Right lobe of liver (tissue), 6 donors: ENCODE measurements around the gene SH2D4B. TPM values are rescaled to one million over a fixed set of nuclear protein-coding genes. Genes with fewer than 3 reads are reported as not detected.

ENCODE experiments used
- ATAC-seq, 4 donors: fragments of 200-7000 bp; cut with Tn5 transposase; one replicate each; pipeline ENCODE4 v1.9.1; 2020; ENCODE audit warnings: mild to moderate bottlenecking in 4 of 4, moderate library complexity in 4 of 4
- DNase-seq, 3 donors: peaks; one replicate each; pipeline ENCODE4 v3.0.0-alpha.2; 2020
- H3K27ac ChIP-seq, 3 donors: fragments of 200-600 bp; one replicate each; pipeline ENCODE4 v1.8.0; 2022
- H3K27me3 ChIP-seq, 2 donors: fragments of 200-600 bp; one replicate each; pipeline ENCODE4 v1.8.0; 2022
- H3K36me3 ChIP-seq, 4 donors: fragments of 200-600 bp; sonication (generic) in 1 of 4; one replicate each; pipeline versions ENCODE4 v1.5.1 to v1.8.0; 2017 to 2022; ENCODE audit warnings: control low read depth in 1 of 4
- H3K4me1 ChIP-seq, 4 donors: fragments of 200-600 bp; sonication (generic) in 1 of 4; one replicate each; pipeline versions ENCODE4 v1.5.1 to v1.8.0; 2017 to 2022; ENCODE audit warnings: control low read depth in 1 of 4
- H3K4me3 ChIP-seq, 3 donors: fragments of 200-600 bp; one replicate each; pipeline ENCODE4 v1.8.0; 2022
- H3K9me3 ChIP-seq, 4 donors: fragments of 200-600 bp; sonication (generic) in 1 of 4; one replicate each; pipeline versions ENCODE4 v1.5.1 to v1.8.0; 2017 to 2022; ENCODE audit warnings: control low read depth in 1 of 4
- CTCF ChIP-seq, 4 donors: fragments of 200-600 bp in 3 of 4; fragments of 450-650 bp in 1 of 4; IDR thresholded peaks; one replicate each; pipeline versions ENCODE4 v1.5.1 to v1.8.0; 2016 to 2022; ENCODE audit warnings: antibody characterized with exemption in 4 of 4, mild to moderate bottlenecking in 2 of 4
- POLR2A ChIP-seq: fragments of 450-650 bp; IDR thresholded peaks from one replicate; pipeline ENCODE4 v1.6.1; 2017; ENCODE audit warnings: antibody characterized with exemption, mild to moderate bottlenecking
- WGBS: methylation state at CpG from one replicate; pipeline ENCODE4 v1.1.6; 2018; ENCODE audit warnings: low coverage, low lambda C conversion rate; ENCODE audit not compliant: insufficient coverage; ENCODE audit errors: missing lambda C conversion rate; 5-methylcytosine and 5-hydroxymethylcytosine counted together
- intact Hi-C, 2 donors: fragments of 100-400 bp; cut with DNase I; formaldehyde crosslinking; loops; one replicate each; pipeline versions ENCODE4 v1.11.2 to v1.14.1; 2022
- total RNA-seq, 6 experiments: library from RNA; depleted of rRNA in 2 of 6; stranded (reverse); fragments of >200 nt in 2 of 6; fragmentation: NEBNext Ultra II Directional in 3 of 6; extraction: Animal tissue kit (Norgen Biotek cat#: 25700) in 3 of 6; gene quantifications; one replicate each; pipeline versions ENCODE4 v1.1.0 to v1.2.4, GENCODE V29; 2016 to 2023
- donor health status: DM: no; HTN: yes; CAD: no.
- donor health status: DM: no; HTN: no; CAD: no.
- donor health status: DM: no; HTN: no; CAD: no.
- donor health status: DM: no; HTN: yes; CAD: no.
- donor health status: DM: no; HTN: yes; CAD: no.

The SH2D4B gene
- total RNA-seq, 6 experiments from 2014 or later = not detected

DNA sequence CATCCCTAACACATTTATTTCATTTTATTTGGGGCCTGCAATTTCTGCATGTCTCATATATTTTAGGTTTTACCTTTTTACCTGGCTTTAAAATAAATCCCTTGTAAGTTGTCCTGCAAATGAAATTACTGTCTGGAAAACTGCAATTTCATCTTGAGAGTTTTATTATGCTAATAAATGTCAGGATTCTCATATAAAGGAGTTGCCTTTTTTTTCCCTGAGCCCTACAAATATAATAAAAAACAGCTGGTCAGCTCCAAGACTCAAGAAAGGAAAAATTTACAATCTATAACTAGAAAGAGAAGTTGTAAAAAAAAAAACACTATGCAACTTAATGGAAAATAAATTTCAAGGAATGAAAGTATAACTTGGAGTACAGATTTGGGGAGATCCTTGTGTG lies 108.7 kb downstream of the SH2D4B start:
- no peak for TF ChIP-seq CTCF (IDR thresholded peaks at IDR 0.05)
- no peak for TF ChIP-seq POLR2A
- no peaks in the 10 kb centered on the region for H3K9me3 ChIP-seq
- no peak overlapping the region for H3K27ac ChIP-seq
- no peak overlapping the region for H3K4me3 ChIP-seq
- intact Hi-C loops = no loop called here
- H3K4me1 ChIP-seq = no peaks in the 10 kb centered on the region
- no peaks in the 10 kb centered on the region for H3K36me3 ChIP-seq
- no peaks in the 10 kb centered on the region for H3K27me3 ChIP-seq
- DNase-seq (no peak), ATAC-seq (no peak)

DNA sequence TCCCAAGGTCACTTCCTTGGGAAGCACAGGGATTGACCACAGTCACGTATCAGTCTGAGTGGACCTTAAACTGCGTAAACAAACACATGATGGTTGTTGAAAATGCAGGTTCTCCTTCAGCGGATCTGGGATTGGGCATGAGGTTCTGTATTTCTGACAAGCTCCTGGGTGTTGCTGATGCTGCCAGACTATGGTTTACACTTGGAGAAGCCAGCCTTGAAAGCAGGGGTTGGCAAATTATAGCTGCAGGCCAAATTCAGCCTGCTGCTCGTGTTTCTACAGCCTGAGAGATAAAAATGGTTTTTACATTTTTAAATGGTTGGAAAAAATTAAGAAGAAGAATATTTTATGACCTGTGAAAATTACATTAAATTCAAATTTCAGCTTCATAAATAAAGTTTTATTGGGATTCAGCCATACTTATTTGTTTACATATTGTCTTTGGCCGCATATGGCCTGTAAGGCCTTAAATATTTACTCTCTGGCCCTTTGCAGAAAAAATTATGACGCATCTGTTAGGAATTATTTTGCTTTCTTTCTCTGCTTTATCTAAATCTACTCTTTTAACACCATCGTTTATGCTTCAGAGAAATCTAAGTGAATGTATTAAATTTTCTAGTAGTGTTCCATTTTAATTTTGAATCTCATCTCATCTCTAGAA lies 109.6 kb downstream of the SH2D4B start:
- Histone ChIP-seq H3K36me3 (no peaks in the 10 kb centered on the region), H3K4me1 (no peaks in the 10 kb centered on the region), H3K27me3 (no peaks in the 10 kb centered on the region), H3K4me3 (no peak overlapping the region), H3K9me3 (no peaks in the 10 kb centered on the region), H3K27ac (no peak overlapping the region)
- ATAC-seq (no peak), DNase-seq (no peak)
- intact Hi-C loops = no loop called here
- TF ChIP-seq POLR2A (no peak), CTCF (IDR thresholded peaks at IDR 0.05) (no peak)
- 57% methylated on average over 6 of the region's 7 CpGs for WGBS

DNA sequence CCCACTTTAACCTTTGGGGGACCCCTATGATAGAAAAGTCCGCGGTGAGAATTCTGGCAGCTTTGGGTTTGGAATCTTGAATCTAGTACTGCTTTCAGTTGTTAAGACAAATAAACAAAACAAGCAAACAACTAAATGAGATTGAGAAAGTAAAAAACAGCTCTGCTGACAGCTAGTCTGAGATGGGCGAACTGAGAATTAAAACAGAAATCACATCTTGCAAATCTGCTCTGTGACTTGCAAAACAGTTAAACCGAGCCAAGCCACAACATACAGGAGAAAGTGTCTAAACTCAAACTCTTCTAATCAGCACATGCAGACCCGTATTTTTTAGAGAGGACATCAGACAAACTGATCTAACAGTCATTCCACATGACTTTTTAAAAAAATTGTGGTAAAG lies 110.4 kb downstream of the SH2D4B start:
- Histone ChIP-seq H3K4me1 (no peaks in the 10 kb centered on the region), H3K9me3 (no peaks in the 10 kb centered on the region), H3K27ac (no peak overlapping the region), H3K36me3 (no peaks in the 10 kb centered on the region), H3K27me3 (no peaks in the 10 kb centered on the region), H3K4me3 (no peak overlapping the region)
- intact Hi-C loops = no loop called here
- DNase-seq (no peak), ATAC-seq (no peak)
- 65% methylated on average over 5 of the region's 5 CpGs for WGBS
- TF ChIP-seq POLR2A (no peak), CTCF (IDR thresholded peaks at IDR 0.05) (no peak)

DNA sequence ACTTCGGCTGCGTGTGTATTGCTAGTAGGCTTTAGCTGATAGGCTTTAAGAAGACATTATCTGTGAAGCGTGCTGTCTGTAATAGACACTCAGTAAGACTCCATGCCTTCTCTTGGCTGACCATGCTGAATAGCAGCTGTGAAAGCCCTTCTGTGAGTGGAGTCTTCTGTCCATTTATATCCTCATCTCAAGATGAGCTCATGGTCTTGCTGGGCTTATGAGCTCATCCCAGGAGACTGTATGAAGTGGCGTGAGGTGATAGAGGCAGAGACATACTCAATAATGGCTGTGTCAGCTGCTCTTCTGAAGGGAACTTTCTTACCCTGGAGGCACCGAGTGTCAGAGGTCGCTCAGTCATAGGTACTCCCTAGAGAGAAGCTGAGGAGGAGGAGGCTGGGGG lies 111.5 kb downstream of the SH2D4B start:
- intact Hi-C loops = no loop called here
- 79% methylated on average over 5 of the region's 6 CpGs for WGBS
- Histone ChIP-seq H3K9me3 (no peaks in the 10 kb centered on the region), H3K4me1 (no peaks in the 10 kb centered on the region), H3K27me3 (no peaks in the 10 kb centered on the region), H3K36me3 (no peaks in the 10 kb centered on the region), H3K27ac (no peak overlapping the region), H3K4me3 (no peak overlapping the region)
- TF ChIP-seq POLR2A (no peak), CTCF (IDR thresholded peaks at IDR 0.05) (no peak)
- no peak for ATAC-seq
- DNase-seq = no peak

- Histone ChIP-seq H3K27me3 (no peaks in the 10 kb centered on the region), H3K27ac (no peak overlapping the region), H3K9me3 (no peaks in the 10 kb centered on the region), H3K36me3 (no peaks in the 10 kb centered on the region), H3K4me1 (no peaks in the 10 kb centered on the region), H3K4me3 (no peak overlapping the region)
- no peak for TF ChIP-seq POLR2A
- TF ChIP-seq CTCF (IDR thresholded peaks at IDR 0.05) = no peak
- DNase-seq = no peak
- ATAC-seq = no peak
- intact Hi-C loops = no loop called here
- WGBS = no CpG with 5 or more reads among the region's 1 CpG
These were observed 118.2 kb downstream of the SH2D4B start for GRCh38 chr10:80655898-80656297.
